Endodermal cell (in vitro differentiated cells): ENCODE results near the gene PPP1R12B. TPM values are rescaled to one million over a fixed set of nuclear protein-coding genes. Genes with fewer than 3 reads are reported as not detected.
"Not testable (repeated sequence)": the region's sequence is repeated elsewhere in the genome, so short reads cannot be mapped to it uniquely, and the experiment has no call there.

ENCODE experiments used
- DNase-seq: peaks from one replicate; pipeline ENCODE4 v3.0.0-alpha.2; 2017
- H3K27ac ChIP-seq: 2 replicates; pipeline ENCODE4 v1.5.1; 2013; ENCODE audit warnings: mild to moderate bottlenecking, low read depth, low read length, moderate library complexity
- H3K27me3 ChIP-seq: 2 replicates; pipeline ENCODE4 v1.6.1; 2013; ENCODE audit warnings: mild to moderate bottlenecking, low read length, moderate library complexity; ENCODE audit not compliant: insufficient read depth, control insufficient read depth, poor library complexity, severe bottlenecking
- H3K36me3 ChIP-seq: 2 replicates; pipeline ENCODE4 v1.7.0; 2013; ENCODE audit warnings: mild to moderate bottlenecking, low read length, moderate library complexity; ENCODE audit not compliant: control insufficient read depth, insufficient read depth
- H3K4me1 ChIP-seq: one replicate; pipeline ENCODE4 v1.7.0; 2013; ENCODE audit warnings: low read length; ENCODE audit not compliant: control insufficient read depth, insufficient read depth
- H3K4me3 ChIP-seq: 2 replicates; pipeline ENCODE4 v1.5.1; 2013; ENCODE audit warnings: mild to moderate bottlenecking, low read length, moderate library complexity
- H3K9ac ChIP-seq: 2 replicates; pipeline ENCODE4 v1.6.1; 2013; ENCODE audit warnings: mild to moderate bottlenecking, low read length, moderate library complexity; ENCODE audit not compliant: poor library complexity, severe bottlenecking; ENCODE audit errors: extremely low read depth
- H3K9me3 ChIP-seq: 2 replicates; pipeline ENCODE4 v1.6.1; 2013; ENCODE audit warnings: mild to moderate bottlenecking, low read length, moderate library complexity; ENCODE audit not compliant: control insufficient read depth
- H3K27ac Mint-ChIP-seq: 2 replicates; pipeline ENCODE4 v1.8.0; 2020; ENCODE audit warnings: mixed read lengths
- H3K27me3 Mint-ChIP-seq: 2 replicates; pipeline ENCODE4 v1.8.0; 2021; ENCODE audit warnings: mild to moderate bottlenecking, mixed read lengths; ENCODE audit not compliant: insufficient read depth
- H3K36me3 Mint-ChIP-seq: 2 replicates; pipeline ENCODE4 v1.8.0; 2020; ENCODE audit warnings: low read depth, mixed read lengths
- H3K4me1 Mint-ChIP-seq: 2 replicates; pipeline ENCODE4 v1.8.0; 2020; ENCODE audit warnings: mixed read lengths
- H3K4me3 Mint-ChIP-seq: 2 replicates; pipeline ENCODE4 v1.8.0; 2020; ENCODE audit warnings: mild to moderate bottlenecking, moderate library complexity, mixed read lengths
- H3K9me3 Mint-ChIP-seq: 2 replicates; pipeline ENCODE4 v1.8.0; 2020; ENCODE audit warnings: mild to moderate bottlenecking, mixed read lengths
- WGBS, 2 experiments: methylation state at CpG; one replicate each; pipeline versions ENCODE4 v1.1.5 to v1.1.7; 2013; ENCODE audit warnings: missing lambda C conversion rate in 2 of 2, mixed read lengths in 1 of 2; ENCODE audit not compliant: insufficient coverage in 1 of 2, insufficient read length in 1 of 2; 5-methylcytosine and 5-hydroxymethylcytosine counted together
- total RNA-seq, 2 donors: library from RNA; stranded (reverse); fragmentation: NEBNext Ultra II Directional in 1 of 2; extraction: Animal tissue kit (Norgen Biotek cat#: 25700) in 1 of 2; gene quantifications; 2 replicates in 1 of 2; 3 replicates in 1 of 2; pipeline ENCODE4 v1.2.1, GENCODE V29; 2021
- TF ChIP-seq, protein P1 (sequence below): fragments of 200-600 bp; sonication (generic); conservative IDR thresholded peaks from 2 replicates; pipeline ENCODE4 v1.5.0; 2021; ENCODE audit warnings: antibody characterized with exemption, mild to moderate bottlenecking

Gene PPP1R12B
- total RNA-seq, 2 donors from 2014 or later, result 19.2 to 20.3 TPM

GRCh38 chr1:202405928-202406327 lies 57.4 kb downstream of the PPP1R12B start:
- no peaks in the 10 kb centered on the region for H3K9me3 Mint-ChIP-seq
- peaks cover 1% of the 10 kb centered on the region for H3K4me1 ChIP-seq
- no peak overlapping the region for H3K4me3 ChIP-seq
- no peak overlapping the region for H3K27ac ChIP-seq
- H3K27me3 ChIP-seq, result peaks cover 11% of the 10 kb centered on the region
- no peaks in the 10 kb centered on the region for H3K9me3 ChIP-seq
- H3K27ac Mint-ChIP-seq, result no peak overlapping the region
- H3K4me1 Mint-ChIP-seq, result peaks cover 16% of the 10 kb centered on the region
- H3K4me3 Mint-ChIP-seq, result no peak overlapping the region
- no peaks in the 10 kb centered on the region for H3K36me3 ChIP-seq
- no peak for DNase-seq
- no peak overlapping the region for H3K9ac ChIP-seq
- H3K36me3 Mint-ChIP-seq, result no peaks in the 10 kb centered on the region
- TF ChIP-seq, protein P1, sequence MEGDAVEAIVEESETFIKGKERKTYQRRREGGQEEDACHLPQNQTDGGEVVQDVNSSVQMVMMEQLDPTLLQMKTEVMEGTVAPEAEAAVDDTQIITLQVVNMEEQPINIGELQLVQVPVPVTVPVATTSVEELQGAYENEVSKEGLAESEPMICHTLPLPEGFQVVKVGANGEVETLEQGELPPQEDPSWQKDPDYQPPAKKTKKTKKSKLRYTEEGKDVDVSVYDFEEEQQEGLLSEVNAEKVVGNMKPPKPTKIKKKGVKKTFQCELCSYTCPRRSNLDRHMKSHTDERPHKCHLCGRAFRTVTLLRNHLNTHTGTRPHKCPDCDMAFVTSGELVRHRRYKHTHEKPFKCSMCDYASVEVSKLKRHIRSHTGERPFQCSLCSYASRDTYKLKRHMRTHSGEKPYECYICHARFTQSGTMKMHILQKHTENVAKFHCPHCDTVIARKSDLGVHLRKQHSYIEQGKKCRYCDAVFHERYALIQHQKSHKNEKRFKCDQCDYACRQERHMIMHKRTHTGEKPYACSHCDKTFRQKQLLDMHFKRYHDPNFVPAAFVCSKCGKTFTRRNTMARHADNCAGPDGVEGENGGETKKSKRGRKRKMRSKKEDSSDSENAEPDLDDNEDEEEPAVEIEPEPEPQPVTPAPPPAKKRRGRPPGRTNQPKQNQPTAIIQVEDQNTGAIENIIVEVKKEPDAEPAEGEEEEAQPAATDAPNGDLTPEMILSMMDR, result no peak
- 83% methylated on average over 1 of the region's 1 CpG; no CpG with 5 or more reads in 1 of the 2 experiments for WGBS, 2 experiments
- no peaks in the 10 kb centered on the region for H3K27me3 Mint-ChIP-seq

DNA sequence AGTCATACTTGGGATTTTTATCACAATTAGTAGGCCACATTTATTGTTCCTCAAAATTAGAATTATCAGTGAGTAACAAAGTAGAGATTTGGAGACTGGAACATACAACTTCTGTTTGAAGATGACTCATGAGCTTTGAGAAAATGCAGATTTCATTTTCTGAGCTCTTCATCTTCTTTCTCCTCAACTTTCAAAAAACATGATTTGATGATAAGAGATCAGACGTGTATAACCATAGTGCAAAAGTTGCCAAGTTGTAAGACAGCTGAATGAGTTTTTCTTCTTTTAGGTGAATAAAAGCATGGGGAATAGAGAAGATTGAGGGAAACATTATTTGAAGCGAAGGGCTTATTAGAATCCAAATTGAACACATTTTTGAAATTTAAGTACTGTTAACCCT lies 58.4 kb downstream of the PPP1R12B start:
- H3K9me3 ChIP-seq, DNase-seq, H3K36me3 Mint-ChIP-seq, H3K4me1 ChIP-seq, H3K27ac ChIP-seq, H3K27ac Mint-ChIP-seq, H3K9ac ChIP-seq, H3K36me3 ChIP-seq, H3K4me3 Mint-ChIP-seq, H3K9me3 Mint-ChIP-seq, H3K4me3 ChIP-seq, H3K27me3 Mint-ChIP-seq: not testable (repeated sequence)
- H3K4me1 Mint-ChIP-seq, result peaks cover 19% of the 10 kb centered on the region
- H3K27me3 ChIP-seq, result peaks cover 11% of the 10 kb centered on the region
- 88 to 89% methylated on average over 1 to 2 of the region's 2 CpGs for WGBS, 2 experiments

GRCh38 chr1:202407378-202407777 lies 58.9 kb downstream of the PPP1R12B start:
- not testable (repeated sequence) for DNase-seq, H3K27me3 Mint-ChIP-seq, H3K36me3 ChIP-seq, H3K4me3 Mint-ChIP-seq, H3K9me3 Mint-ChIP-seq, H3K4me1 ChIP-seq, H3K36me3 Mint-ChIP-seq, H3K4me3 ChIP-seq, H3K9ac ChIP-seq, H3K27ac Mint-ChIP-seq, H3K27ac ChIP-seq, H3K9me3 ChIP-seq
- H3K4me1 Mint-ChIP-seq, result peaks cover 24% of the 10 kb centered on the region
- WGBS, 2 experiments, result 71% methylated on average over 2 of the region's 2 CpGs; no CpG with 5 or more reads in 1 of the 2 experiments
- peaks cover 11% of the 10 kb centered on the region for H3K27me3 ChIP-seq

GRCh38 chr1:202410251-202410650 lies 61.8 kb downstream of the PPP1R12B start:
- H3K9ac ChIP-seq, H3K4me3 Mint-ChIP-seq, H3K4me1 ChIP-seq, H3K9me3 Mint-ChIP-seq, DNase-seq, H3K27ac Mint-ChIP-seq, H3K4me3 ChIP-seq, H3K36me3 Mint-ChIP-seq, H3K27me3 Mint-ChIP-seq, H3K9me3 ChIP-seq, H3K36me3 ChIP-seq, H3K27ac ChIP-seq: not testable (repeated sequence)
- WGBS, 2 experiments, result 80% methylated on average over 2 of the region's 2 CpGs; no CpG with 5 or more reads in 1 of the 2 experiments
- H3K4me1 Mint-ChIP-seq, result peaks cover 25% of the 10 kb centered on the region
- peaks cover 11% of the 10 kb centered on the region for H3K27me3 ChIP-seq

DNA sequence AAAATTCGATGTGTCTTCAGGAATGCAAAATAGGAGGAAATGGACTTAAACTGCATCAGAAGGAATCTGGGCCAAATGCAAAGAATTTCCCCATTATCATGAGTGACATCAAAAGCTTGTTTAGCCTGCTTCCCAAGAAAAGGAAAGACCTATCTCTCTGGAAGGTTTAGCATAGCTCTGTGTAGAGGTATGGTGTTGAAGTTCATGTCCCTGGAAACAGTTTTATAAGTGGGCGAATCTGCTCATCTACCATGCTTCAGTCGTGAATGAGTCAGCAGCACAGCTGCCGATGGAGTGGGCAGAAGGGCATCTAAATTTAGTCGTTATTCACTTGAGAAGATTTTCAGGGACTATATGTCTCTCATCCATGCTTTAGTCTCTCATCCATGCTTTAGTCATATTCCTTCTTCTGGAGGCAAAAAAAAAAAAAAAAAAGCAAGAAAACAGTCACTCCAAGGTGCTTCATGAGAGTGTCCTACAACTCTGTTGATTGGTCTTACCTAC lies 62.4 kb downstream of the PPP1R12B start:
- not testable (repeated sequence) for H3K9me3 Mint-ChIP-seq, H3K9me3 ChIP-seq, H3K27me3 Mint-ChIP-seq, H3K4me3 Mint-ChIP-seq, H3K36me3 Mint-ChIP-seq, H3K4me3 ChIP-seq, H3K36me3 ChIP-seq, H3K27me3 ChIP-seq, H3K9ac ChIP-seq, DNase-seq, H3K4me1 ChIP-seq, H3K27ac ChIP-seq
- WGBS, 2 experiments, result 74 to 75% methylated on average over 3 to 5 of the region's 5 CpGs
- Mint-ChIP-seq H3K4me1 (peaks cover 25% of the 10 kb centered on the region), H3K27ac (peak overlapping the region; percentile 64)
